H1 (cell line): ENCODE measurements around the gene CHRNA9. TPM values are rescaled to one million over a fixed set of nuclear protein-coding genes. Genes with fewer than 3 reads are reported as not detected.

ENCODE experiments used
- CTCF ChIA-PET: fragments of 300-600 bp; sonication (Branson Sonifier 250); formaldehyde crosslinking; loops from one replicate; lab custom pipeline; 2021; ENCODE audit not compliant: partially characterized antibody; lab: Charles Lee
- POLR2A ChIA-PET: fragments of 300-600 bp; sonication (Branson Sonifier 250); formaldehyde crosslinking; loops from one replicate; lab custom pipeline; 2021; ENCODE audit warnings: inconsistent platforms; ENCODE audit not compliant: partially characterized antibody; lab: Charles Lee
- DNase-seq, 2 experiments: peaks; one replicate each; pipeline versions ENCODE4 v3.0.0 to v3.0.0-alpha.2; 2010 to 2022; ENCODE audit warnings: low spot score in 2 of 2, low read depth in 1 of 2, mixed read lengths in 1 of 2
- FAIRE-seq: peaks from 2 replicates; lab custom pipeline; 2011; peaks lifted over from hg19 to GRCh38; lab: Jason Lieb, UNC
- H2AFZ ChIP-seq: 2 replicates; pipeline ENCODE4 v1.8.1; 2012; ENCODE audit warnings: low read length, inconsistent platforms
- H2AK5ac ChIP-seq: 2 replicates; pipeline ENCODE4 v1.6.1; 2013; ENCODE audit warnings: low read depth, low read length
- H2BK120ac ChIP-seq: replicated peaks from 2 replicates; pipeline ENCODE3; 2013; ENCODE audit warnings: low read depth, low read length, inconsistent platforms
- H2BK12ac ChIP-seq: 2 replicates; pipeline ENCODE4 v1.6.1; 2013; ENCODE audit warnings: low read depth, low read length
- H2BK15ac ChIP-seq: 2 replicates; pipeline ENCODE4 v1.6.1; 2013; ENCODE audit warnings: low read length
- H2BK20ac ChIP-seq: 2 replicates; pipeline ENCODE4 v1.6.1; 2013; ENCODE audit warnings: low read length
- H2BK5ac ChIP-seq: 2 replicates; pipeline ENCODE4 v1.6.1; 2013; ENCODE audit warnings: low read depth, low read length
- H3K14ac ChIP-seq: 2 replicates; pipeline ENCODE4 v1.6.1; 2013; ENCODE audit warnings: inconsistent platforms; ENCODE audit not compliant: insufficient read length
- H3K18ac ChIP-seq: 2 replicates; pipeline ENCODE4 v1.6.1; 2013; ENCODE audit warnings: low read length; ENCODE audit errors: extremely low read depth
- H3K23ac ChIP-seq: 2 replicates; pipeline ENCODE4 v1.6.1; 2013; ENCODE audit warnings: inconsistent platforms; ENCODE audit not compliant: insufficient read length
- H3K23me2 ChIP-seq: 2 replicates; pipeline ENCODE4 v1.6.1; 2013; ENCODE audit warnings: low read depth, low read length
- H3K27ac ChIP-seq: 2 replicates; pipeline ENCODE4 v1.6.1; 2011; ENCODE audit warnings: low read depth, low read length, inconsistent platforms
- H3K27me3 ChIP-seq, 4 experiments: replicated peaks in 1 of 4; 1 replicate in 1 of 4; 2 replicates in 3 of 4; pipeline versions ENCODE4 v1.6.1 to v1.8.1; 2011 to 2013; ENCODE audit warnings: low read length in 3 of 4, mild to moderate bottlenecking in 3 of 4, inconsistent platforms in 2 of 4, mixed read lengths in 2 of 4, moderate library complexity in 1 of 4; ENCODE audit not compliant: control insufficient read depth in 3 of 4, insufficient read depth in 3 of 4; ENCODE audit errors: extremely low read depth in 1 of 4
- H3K36me3 ChIP-seq, 4 experiments: 2 replicates each; pipeline versions ENCODE4 v1.6.1 to v1.8.1; 2011 to 2013; ENCODE audit warnings: mild to moderate bottlenecking in 4 of 4, low read length in 3 of 4, moderate library complexity in 2 of 4, control low read depth in 1 of 4, inconsistent platforms in 1 of 4; ENCODE audit not compliant: insufficient read depth in 4 of 4, control insufficient read depth in 2 of 4
- H3K4ac ChIP-seq: replicated peaks from 2 replicates; pipeline ENCODE3; 2013; ENCODE audit warnings: low read length, low read depth, mixed read lengths, inconsistent platforms; ENCODE audit not compliant: insufficient read length
- H3K4me1 ChIP-seq, 4 experiments: replicated peaks in 1 of 4; 1 replicate in 1 of 4; 2 replicates in 3 of 4; pipeline versions ENCODE4 v1.6.1 to v1.8.1; 2011 to 2013; ENCODE audit warnings: low read length in 3 of 4, inconsistent platforms in 2 of 4, mixed read lengths in 1 of 4; ENCODE audit not compliant: insufficient read depth in 4 of 4, control insufficient read depth in 3 of 4
- H3K4me2 ChIP-seq, 2 experiments: 2 replicates each; pipeline versions ENCODE4 v1.6.1 to v1.8.1; 2011 to 2013; ENCODE audit warnings: low read depth in 2 of 2, low read length in 2 of 2, control low read depth in 1 of 2, inconsistent platforms in 1 of 2, mild to moderate bottlenecking in 1 of 2; ENCODE audit not compliant: insufficient read depth in 1 of 2
- H3K4me3 ChIP-seq, 4 experiments: fragments of 200-600, 300-600 bp in 1 of 4; sonication (generic), shearing (Covaris generic), sonication (Bioruptor Twin) in 1 of 4; 2 replicates each; pipeline versions ENCODE4 v1.5.1 to v1.8.1; 2011 to 2016; ENCODE audit warnings: low read length in 4 of 4, low read depth in 3 of 4, control low read depth in 2 of 4, inconsistent platforms in 2 of 4, mild to moderate bottlenecking in 2 of 4, mixed read lengths in 1 of 4, moderate library complexity in 1 of 4; ENCODE audit not compliant: insufficient read depth in 2 of 4; ENCODE audit errors: extremely low read depth in 1 of 4
- H3K56ac ChIP-seq: replicated peaks from 2 replicates; pipeline ENCODE3; 2013; ENCODE audit warnings: low read depth, mild to moderate bottlenecking, mixed read lengths, low read length, inconsistent platforms; ENCODE audit not compliant: insufficient read length
- H3K79me1 ChIP-seq: 2 replicates; pipeline ENCODE4 v1.6.1; 2013; ENCODE audit warnings: low read depth, low read length, control low read depth
- H3K79me2 ChIP-seq, 2 experiments: 2 replicates each; pipeline versions ENCODE4 v1.6.1 to v1.8.1; 2012 to 2013; ENCODE audit warnings: low read length in 2 of 2, mild to moderate bottlenecking in 2 of 2, inconsistent platforms in 1 of 2; ENCODE audit not compliant: insufficient read depth in 2 of 2, control insufficient read depth in 1 of 2
- H3K9ac ChIP-seq, 4 experiments: replicated peaks in 1 of 4; 1 replicate in 1 of 4; 2 replicates in 3 of 4; pipeline versions ENCODE4 v1.6.1 to v1.8.1; 2011 to 2013; ENCODE audit warnings: low read depth in 3 of 4, low read length in 3 of 4, control low read depth in 2 of 4, mild to moderate bottlenecking in 2 of 4, moderate library complexity in 2 of 4, inconsistent platforms in 1 of 4; ENCODE audit errors: extremely low read depth in 1 of 4
- H3K9me3 ChIP-seq, 2 experiments: 2 replicates each; pipeline versions ENCODE4 v1.6.1 to v1.8.1; 2012 to 2013; ENCODE audit warnings: mild to moderate bottlenecking in 2 of 2, moderate library complexity in 2 of 2, control low read depth in 1 of 2, inconsistent platforms in 1 of 2, low read depth in 1 of 2, low read length in 1 of 2, mixed read lengths in 1 of 2; ENCODE audit not compliant: insufficient read depth in 2 of 2
- H4K20me1 ChIP-seq, 2 experiments: replicated peaks in 1 of 2; 2 replicates each; pipeline versions ENCODE3 to v1.8.1; 2011 to 2013; ENCODE audit warnings: inconsistent platforms in 2 of 2, low read length in 2 of 2, mild to moderate bottlenecking in 1 of 2; ENCODE audit not compliant: insufficient read depth in 2 of 2, control insufficient read depth in 1 of 2
- H4K5ac ChIP-seq: 2 replicates; pipeline ENCODE4 v1.6.1; 2013; ENCODE audit warnings: low read length, low read depth, mixed read lengths, inconsistent platforms; ENCODE audit not compliant: insufficient read length
- H4K8ac ChIP-seq: 2 replicates; pipeline ENCODE4 v1.8.0; 2013; ENCODE audit warnings: mild to moderate bottlenecking, moderate library complexity, low read length, inconsistent platforms; ENCODE audit not compliant: insufficient read depth; ENCODE audit errors: extremely low read depth
- H4K91ac ChIP-seq: replicated peaks from 2 replicates; pipeline ENCODE3; 2013; ENCODE audit warnings: low read length, mixed read lengths, inconsistent platforms; ENCODE audit not compliant: insufficient read length
- BACH1 ChIP-seq: IDR thresholded peaks from 2 replicates; pipeline ENCODE4 v1.6.1; 2012; ENCODE audit warnings: low read length, improper control_type of control experiment
- CBX8 ChIP-seq: fragments of 300-800, 300-1000 bp; sonication (generic); IDR thresholded peaks from 2 replicates; pipeline ENCODE4 v1.7.1; 2016; ENCODE audit warnings: low read depth, low read length, borderline replicate concordance
- EP300 ChIP-seq, 2 experiments: IDR thresholded peaks; 1 replicate in 1 of 2; 2 replicates in 1 of 2; pipeline ENCODE4 v1.6.1; 2011 to 2012; ENCODE audit warnings: low read depth in 2 of 2, low read length in 2 of 2, mild to moderate bottlenecking in 2 of 2, borderline replicate concordance in 1 of 2, inconsistent platforms in 1 of 2, moderate library complexity in 1 of 2
- GABPA ChIP-seq: IDR thresholded peaks from 2 replicates; pipeline ENCODE4 v1.6.1; 2011; ENCODE audit warnings: mild to moderate bottlenecking, low read length, moderate library complexity, borderline replicate concordance; ENCODE audit not compliant: insufficient read depth
- GTF2F1 ChIP-seq: IDR thresholded peaks from 2 replicates; pipeline ENCODE4 v1.6.1; 2012; ENCODE audit warnings: low read depth, low read length, improper control_type of control experiment, borderline replicate concordance
- RXRA ChIP-seq: IDR thresholded peaks from 2 replicates; pipeline ENCODE4 v1.6.1; 2011; ENCODE audit warnings: low read depth, mild to moderate bottlenecking, low read length, moderate library complexity; ENCODE audit not compliant: insufficient read depth
- SAP30 ChIP-seq: fragments of 300-600 bp; sonication (generic); IDR thresholded peaks from 2 replicates; pipeline ENCODE4 v1.7.1; 2012; ENCODE audit warnings: low read length, moderate library complexity, mild to moderate bottlenecking, inconsistent platforms; ENCODE audit not compliant: insufficient read depth, insufficient replicate concordance
- SP4 ChIP-seq: IDR thresholded peaks from 2 replicates; pipeline ENCODE4 v1.6.1; 2012; ENCODE audit warnings: low read length, inconsistent platforms
- SUZ12 ChIP-seq: fragments of 200-600 bp; sonication (generic); IDR thresholded peaks from 2 replicates; pipeline ENCODE4 v1.6.1; 2012; ENCODE audit warnings: mild to moderate bottlenecking, inconsistent platforms, low read length, moderate library complexity, mixed read lengths
- TAF7 ChIP-seq: optimal IDR thresholded peaks from 2 replicates; pipeline ENCODE3; 2011; ENCODE audit warnings: low read depth, mild to moderate bottlenecking, inconsistent platforms, low read length, moderate library complexity, borderline replicate concordance
- USF2 ChIP-seq: IDR thresholded peaks from 2 replicates; pipeline ENCODE4 v1.6.1; 2011; ENCODE audit warnings: low read length, improper control_type of control experiment
- whole genome bisulfite sequencing, 2 experiments: shearing (Covaris generic) in 1 of 2; methylation state at CpG; one replicate each; pipeline versions ENCODE4 v1.1.6 to v1.1.7; 2013 to 2015; ENCODE audit warnings: low lambda C conversion rate in 2 of 2, mixed read lengths in 2 of 2, inconsistent platforms in 1 of 2, low coverage in 1 of 2, missing lambda C conversion rate in 1 of 2; ENCODE audit not compliant: insufficient replicate concordance in 2 of 2, insufficient coverage in 1 of 2, insufficient read length in 1 of 2; ENCODE audit errors: extremely low coverage in 1 of 2, missing lambda C conversion rate in 1 of 2; 5-methylcytosine and 5-hydroxymethylcytosine counted together
- polyA plus RNA-seq, 7 experiments: library from polyadenylated mRNA; depleted of rRNA in 3 of 7; stranded (reverse) in 5 of 7; unstranded in 2 of 7; fragments of >200 nt in 5 of 7; fragments of 200-250 nt in 2 of 7; gene quantifications; 1 replicate in 5 of 7; 2 replicates in 1 of 7; 4 replicates in 1 of 7; pipeline versions ENCODE4 v1.2.1 to v1.2.3, GENCODE V29; 2011 to 2013; ENCODE audit warnings: missing spikeins in 2 of 7, mixed read lengths in 2 of 7
- total RNA-seq: library from RNA; stranded (reverse); fragmentation: NEBNext Ultra II Directional; extraction: Animal tissue kit (Norgen Biotek cat#: 25700); gene quantifications from 2 replicates; pipeline ENCODE4 v1.2.1, GENCODE V29; 2021
- TF ChIP-seq, protein P1 (sequence below): IDR thresholded peaks from 2 replicates; pipeline ENCODE4 v1.6.1; 2011; ENCODE audit warnings: low read depth, mild to moderate bottlenecking, low read length; ENCODE audit not compliant: insufficient read depth

Gene CHRNA9
- total and polyA plus RNA-seq, 2 of the 8 experiments (the other 6 are each of a cell fraction or from before 2014, with no cell fraction given), result 1.4 to 3.3 TPM

DNA sequence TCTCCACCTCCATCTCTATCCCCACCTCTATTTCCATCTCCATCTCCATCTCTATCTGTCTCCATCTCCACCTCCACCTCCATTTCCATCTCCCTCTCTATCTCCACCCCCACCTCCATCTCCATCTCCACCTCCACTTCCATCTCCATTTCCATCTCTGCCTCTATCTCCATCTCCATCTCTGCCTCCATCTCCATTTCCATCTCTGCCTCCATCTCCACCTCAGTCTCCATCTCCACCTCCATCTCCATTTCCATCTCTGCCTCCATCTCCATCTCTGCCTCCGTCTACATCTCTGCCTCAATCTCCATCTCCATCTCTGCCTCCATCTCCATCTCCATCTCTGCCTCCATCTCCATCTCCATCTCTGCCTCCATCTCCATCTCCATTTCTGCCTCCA, 40.8 kb upstream of the CHRNA9 start:
- H3K79me2 ChIP-seq, result no peaks in the 10 kb centered on the region
- H3K4me1 ChIP-seq, result peaks cover 0 to 5% (median 0%) of the 10 kb centered on the region in 4 experiments; a peak in 1 of 7 replicates
- H3K14ac ChIP-seq, result no peak overlapping the region
- ChIA-PET POLR2A (no interaction called here), CTCF (no interaction called here)
- no peak overlapping the region for H3K56ac ChIP-seq
- no peaks in the 10 kb centered on the region for H3K27me3 ChIP-seq
- no peak overlapping the region for H4K5ac ChIP-seq
- no peak overlapping the region for H2AFZ ChIP-seq
- FAIRE-seq, result no peak
- no peak overlapping the region for H2BK15ac ChIP-seq
- no peak overlapping the region for H2BK20ac ChIP-seq
- no peak overlapping the region for H3K4me2 ChIP-seq
- H3K4ac ChIP-seq, result no peak overlapping the region
- no peaks in the 10 kb centered on the region for H3K36me3 ChIP-seq
- H2BK5ac ChIP-seq, result no peak overlapping the region
- peaks cover 19% of the 10 kb centered on the region; the same call in 1 of the 2 replicates for H3K23me2 ChIP-seq
- H3K79me1 ChIP-seq, result no peaks in the 10 kb centered on the region
- no peak for DNase-seq
- H4K91ac ChIP-seq, result no peak overlapping the region
- WGBS, 2 experiments, result 70% methylated on average over 1 of the region's 1 CpG; no CpG with 5 or more reads in 1 of the 2 experiments
- no peak overlapping the region for H2AK5ac ChIP-seq
- no peak overlapping the region for H3K18ac ChIP-seq
- no peak overlapping the region for H3K27ac ChIP-seq
- H3K23ac ChIP-seq, result no peak overlapping the region
- no peak overlapping the region for H2BK12ac ChIP-seq
- H4K20me1 ChIP-seq, result no peaks in the 10 kb centered on the region
- no peak overlapping the region for H3K4me3 ChIP-seq
- peaks cover 6 to 11% of the 10 kb centered on the region in 2 experiments; a peak in 3 of 4 replicates for H3K9me3 ChIP-seq
- no peak overlapping the region for H3K9ac ChIP-seq
- no peak overlapping the region for H2BK120ac ChIP-seq
- H4K8ac ChIP-seq, result no peak overlapping the region
- TF ChIP-seq GABPA (no peak), TAF7 (no peak), BACH1 (no peak), SAP30 (no peak), USF2 (no peak), SUZ12 (no peak), RXRA (no peak), CBX8 (no peak), EP300 (IDR thresholded peaks at IDR 0.05; ENCODE audit: borderline replicate concordance in 1 of 2, low read depth in 2 of 2, low read length in 2 of 2) (no peak), SP4 (no peak), GTF2F1 (no peak)
- TF ChIP-seq, protein P1, sequence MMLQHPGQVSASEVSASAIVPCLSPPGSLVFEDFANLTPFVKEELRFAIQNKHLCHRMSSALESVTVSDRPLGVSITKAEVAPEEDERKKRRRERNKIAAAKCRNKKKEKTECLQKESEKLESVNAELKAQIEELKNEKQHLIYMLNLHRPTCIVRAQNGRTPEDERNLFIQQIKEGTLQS, result no peak
